Activated CD8-positive, alpha-beta memory T cell treated with anti-CD3 and anti-CD28 coated beads, Interleukin-2, amount 10 ng/mL, durations not matched to agents 7 days and 5 days (primary cell): ENCODE data around the gene ARL17A. TPM values are rescaled to one million over a fixed set of nuclear protein-coding genes. Genes with fewer than 3 reads are reported as not detected.
"Not testable (repeated sequence)": the region's sequence is repeated elsewhere in the genome, so short reads cannot be mapped to it uniquely, and the experiment has no call there.

Source experiments
- ATAC-seq: fragments of 150-1000 bp; cut with Tn5 transposase; one replicate; pipeline ENCODE4 v1.10.0; 2021; ENCODE audit warnings: moderate library complexity
- CTCF ChIA-PET: fragments of 350-600 bp; sonication (Branson Sonifier 250); formaldehyde crosslinking; loops from one replicate; lab custom pipeline; 2021; ENCODE audit warnings: antibody characterized with exemption; lab: Charles Lee
- DNase-seq: peaks from one replicate; pipeline ENCODE4 v3.0.0-alpha.2; 2020
- H3K27ac Mint-ChIP-seq: one replicate; pipeline ENCODE4 v1.8.0; 2021; ENCODE audit warnings: mild to moderate bottlenecking, mixed read lengths
- H3K27me3 Mint-ChIP-seq: one replicate; pipeline ENCODE4 v1.8.0; 2021; ENCODE audit warnings: mixed read lengths
- H3K36me3 Mint-ChIP-seq: one replicate; pipeline ENCODE4 v1.8.0; 2021; ENCODE audit warnings: mild to moderate bottlenecking, mixed read lengths
- H3K4me1 Mint-ChIP-seq: one replicate; pipeline ENCODE4 v1.8.0; 2021; ENCODE audit warnings: mixed read lengths
- H3K4me3 Mint-ChIP-seq: one replicate; pipeline ENCODE4 v1.8.0; 2021; ENCODE audit warnings: mild to moderate bottlenecking, moderate library complexity, mixed read lengths
- H3K9me3 Mint-ChIP-seq: one replicate; pipeline ENCODE4 v1.8.0; 2022; ENCODE audit warnings: low read depth, mixed read lengths
- total RNA-seq, 2 experiments: library from RNA; stranded (reverse); gene quantifications; one replicate each; pipeline ENCODE4 v1.2.3, GENCODE V29; 2021

The ARL17A gene
- total RNA-seq: 10 to 100 TPM; 16.8 to 19.9 TPM

- CTCF ChIA-PET, H3K36me3 Mint-ChIP-seq, H3K27me3 Mint-ChIP-seq, H3K4me1 Mint-ChIP-seq, H3K9me3 Mint-ChIP-seq: not testable (repeated sequence)
- ATAC-seq (peak; percentile 91), DNase-seq (peak; percentile 96)
- peak within 1 kb of the TSS; percentile 42 for H3K4me3 Mint-ChIP-seq
- H3K27ac Mint-ChIP-seq: peak within 1 kb of the TSS; percentile 46
Measured at GRCh38 chr17:46579083-46580075, at the start of gene ARL17A. Gene ARL17A (minus strand): TSS chr17:46579691. CDS start chr17:46576322, 3,369 bp downstream.

DNA sequence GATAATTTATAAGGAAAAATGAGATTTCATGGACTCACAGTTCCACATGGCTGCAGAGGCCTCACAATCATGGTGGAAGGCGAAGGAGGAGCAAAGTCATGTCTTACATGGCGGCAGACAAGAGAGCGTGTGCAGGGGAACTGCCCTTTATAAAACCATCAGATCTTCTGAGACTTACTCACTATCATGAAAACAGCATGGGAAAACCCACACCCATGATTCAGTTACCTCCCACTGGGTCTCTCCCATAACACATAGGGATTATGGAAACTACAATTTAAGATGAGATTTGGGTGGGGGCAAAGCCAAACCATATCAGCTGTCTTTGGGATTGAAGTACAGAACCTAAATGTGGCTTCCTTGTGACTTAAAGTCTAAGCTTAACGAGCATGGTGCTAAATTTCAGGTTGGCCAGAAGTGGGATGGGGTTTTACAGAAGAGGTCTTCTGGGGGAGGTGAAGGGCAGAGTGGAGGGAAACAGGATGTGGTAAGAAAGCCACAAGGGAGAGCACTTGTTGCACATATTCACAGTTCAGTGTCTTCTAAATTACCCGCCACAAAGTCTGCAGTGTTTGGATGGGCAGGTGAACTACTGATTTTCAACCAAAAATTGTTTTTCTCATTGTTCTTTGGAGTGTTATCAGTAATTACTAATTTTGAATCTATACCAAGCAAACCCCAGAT is 49.4 kb upstream of the ARL17A start:
- H3K27me3 Mint-ChIP-seq, CTCF ChIA-PET, H3K27ac Mint-ChIP-seq, H3K4me1 Mint-ChIP-seq, H3K9me3 Mint-ChIP-seq, DNase-seq, H3K4me3 Mint-ChIP-seq, H3K36me3 Mint-ChIP-seq: not testable (repeated sequence)
- peak; percentile 93 for ATAC-seq

GRCh38 chr17:46627452-46627851 is 48.0 kb upstream of the ARL17A start:
- H3K36me3 Mint-ChIP-seq, CTCF ChIA-PET, H3K4me3 Mint-ChIP-seq, H3K27ac Mint-ChIP-seq, DNase-seq, ATAC-seq, H3K27me3 Mint-ChIP-seq, H3K4me1 Mint-ChIP-seq, H3K9me3 Mint-ChIP-seq: not testable (repeated sequence)

DNA sequence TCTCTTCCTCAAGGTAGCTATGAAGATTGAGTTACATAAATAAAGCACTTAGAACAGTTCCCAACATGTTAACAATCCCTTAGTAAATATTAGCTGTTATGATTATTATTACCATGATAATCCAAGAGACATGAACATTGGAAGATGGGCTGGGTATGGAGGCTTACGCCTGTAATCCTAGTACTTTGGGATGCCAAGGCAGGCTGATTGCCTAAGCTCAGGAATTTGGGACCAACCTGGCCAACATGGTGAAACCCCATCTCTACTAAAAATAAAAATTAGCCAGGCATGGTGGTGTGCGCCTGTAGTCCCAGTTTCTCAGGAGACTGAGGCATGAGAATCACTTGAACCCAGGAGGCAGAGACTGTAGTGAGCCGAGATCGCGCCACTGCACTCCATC is 45.2 kb upstream of the ARL17A start:
- H3K27ac Mint-ChIP-seq, H3K4me1 Mint-ChIP-seq, ATAC-seq, H3K4me3 Mint-ChIP-seq, H3K27me3 Mint-ChIP-seq, H3K9me3 Mint-ChIP-seq, CTCF ChIA-PET, DNase-seq, H3K36me3 Mint-ChIP-seq: not testable (repeated sequence)

GRCh38 chr17:46623790-46624189 is 44.3 kb upstream of the ARL17A start:
- H3K27me3 Mint-ChIP-seq, H3K9me3 Mint-ChIP-seq, H3K4me1 Mint-ChIP-seq, H3K36me3 Mint-ChIP-seq, H3K27ac Mint-ChIP-seq, CTCF ChIA-PET, ATAC-seq, H3K4me3 Mint-ChIP-seq, DNase-seq: not testable (repeated sequence)

DNA sequence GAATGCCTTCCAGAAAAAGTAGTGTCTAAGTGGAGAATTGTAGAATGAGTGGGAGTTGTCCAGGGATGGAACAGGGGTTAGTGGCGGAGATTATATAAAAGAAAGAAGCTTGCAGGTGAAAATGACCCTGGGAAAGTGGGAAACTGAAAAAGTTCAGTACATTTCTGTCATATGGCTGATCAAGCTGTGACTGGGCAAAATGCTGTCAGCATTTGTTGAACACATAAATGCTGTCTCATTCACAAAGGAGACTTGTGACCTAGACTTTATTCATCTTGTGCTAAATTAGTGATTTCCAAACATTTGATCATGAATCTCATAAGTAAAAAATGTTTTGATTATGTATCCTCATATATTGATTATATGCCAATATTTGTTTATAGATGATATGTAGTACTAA is 39.5 kb upstream of the ARL17A start:
- H3K4me3 Mint-ChIP-seq, DNase-seq, CTCF ChIA-PET, H3K27ac Mint-ChIP-seq, H3K27me3 Mint-ChIP-seq, H3K9me3 Mint-ChIP-seq, H3K36me3 Mint-ChIP-seq, H3K4me1 Mint-ChIP-seq, ATAC-seq: not testable (repeated sequence)

DNA sequence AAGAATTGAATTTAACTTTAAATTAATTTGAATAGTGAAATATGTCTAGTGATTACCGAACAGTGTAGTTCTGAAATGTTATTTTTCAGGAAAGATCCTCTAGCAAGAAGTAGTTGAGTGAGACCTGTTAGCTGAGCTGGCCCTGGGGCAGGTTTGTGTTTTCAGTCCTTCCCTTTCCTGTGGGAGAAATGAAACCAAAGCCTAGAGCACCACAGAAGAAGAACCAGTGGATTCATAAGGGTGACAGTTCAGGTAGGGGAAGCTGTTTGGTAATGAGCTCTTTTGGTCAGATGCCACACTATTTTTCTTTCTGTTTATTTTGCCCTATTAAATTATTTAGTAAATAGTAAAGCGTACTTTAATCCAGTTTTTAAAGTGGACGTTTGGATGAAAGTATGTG is 37.6 kb upstream of the ARL17A start:
- H3K4me1 Mint-ChIP-seq, DNase-seq, H3K36me3 Mint-ChIP-seq, H3K4me3 Mint-ChIP-seq, H3K27me3 Mint-ChIP-seq, H3K27ac Mint-ChIP-seq, ATAC-seq, H3K9me3 Mint-ChIP-seq, CTCF ChIA-PET: not testable (repeated sequence)

DNA sequence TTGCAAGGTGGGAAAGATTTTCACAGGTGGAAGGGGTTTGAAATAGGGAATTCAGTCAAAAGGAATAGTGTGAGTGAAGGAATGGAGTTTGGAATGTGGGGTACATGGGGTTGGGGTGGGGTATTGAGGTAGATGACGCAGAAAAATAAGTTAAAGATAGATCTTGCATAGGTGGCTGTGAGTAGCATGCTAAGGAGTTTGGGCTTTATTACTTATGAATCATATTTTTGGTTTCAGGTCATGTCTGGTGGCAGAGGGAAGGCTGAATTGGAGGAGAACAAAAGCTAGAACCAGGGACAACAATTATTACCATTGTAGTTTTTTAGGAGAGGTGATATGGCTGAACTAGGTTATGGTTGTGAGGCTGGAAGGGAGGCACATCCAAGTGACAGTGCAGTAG is 34.4 kb upstream of the ARL17A start:
- H3K27me3 Mint-ChIP-seq, DNase-seq, H3K4me1 Mint-ChIP-seq, H3K36me3 Mint-ChIP-seq, H3K4me3 Mint-ChIP-seq, CTCF ChIA-PET, ATAC-seq, H3K9me3 Mint-ChIP-seq, H3K27ac Mint-ChIP-seq: not testable (repeated sequence)

GRCh38 chr17:46611304-46611703 is 31.8 kb upstream of the ARL17A start:
- H3K27me3 Mint-ChIP-seq, DNase-seq, H3K4me3 Mint-ChIP-seq, H3K27ac Mint-ChIP-seq, ATAC-seq, CTCF ChIA-PET, H3K36me3 Mint-ChIP-seq, H3K4me1 Mint-ChIP-seq, H3K9me3 Mint-ChIP-seq: not testable (repeated sequence)

DNA sequence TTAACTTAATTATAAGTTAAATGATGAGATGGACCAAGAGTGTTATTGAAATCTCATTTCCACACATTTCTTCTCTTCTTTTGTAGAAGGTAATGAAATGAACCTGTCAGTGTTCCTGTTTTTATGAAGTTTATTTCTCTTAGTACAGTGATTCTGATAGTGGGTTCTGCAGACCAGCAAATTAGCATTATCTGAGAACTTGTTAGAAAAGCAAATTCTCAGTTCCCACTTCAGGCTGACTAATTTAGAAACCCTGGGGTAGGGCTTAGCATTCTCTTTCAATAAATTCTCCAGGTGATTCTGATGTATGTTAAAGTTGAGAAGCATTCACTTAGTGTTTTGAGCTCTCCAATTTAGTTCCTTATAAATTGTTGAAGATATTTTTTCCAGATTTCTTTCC is 23.6 kb upstream of the ARL17A start:
- H3K4me3 Mint-ChIP-seq, H3K9me3 Mint-ChIP-seq, DNase-seq, CTCF ChIA-PET, H3K4me1 Mint-ChIP-seq, H3K36me3 Mint-ChIP-seq, H3K27ac Mint-ChIP-seq, H3K27me3 Mint-ChIP-seq: not testable (repeated sequence)
- peak; percentile 66 for ATAC-seq

DNA sequence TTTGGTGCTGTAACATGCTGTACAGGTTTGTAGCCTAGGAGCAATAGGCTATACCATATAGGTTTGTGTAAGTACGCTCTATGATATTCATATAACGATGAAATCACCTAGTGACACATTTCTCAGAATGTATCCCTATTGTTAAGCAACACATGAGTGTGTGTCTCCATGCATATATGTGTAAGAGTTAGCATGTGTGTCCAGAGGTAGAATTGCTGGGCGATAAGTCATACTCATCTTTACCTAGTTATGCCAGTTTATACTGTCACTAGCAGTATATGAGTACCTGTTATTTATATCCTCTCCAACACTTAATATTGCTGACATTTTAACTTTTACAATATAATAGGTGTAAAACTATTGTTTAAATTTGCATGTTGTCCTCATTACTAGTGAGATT is 21.3 kb upstream of the ARL17A start:
- H3K9me3 Mint-ChIP-seq, CTCF ChIA-PET, H3K4me1 Mint-ChIP-seq, H3K36me3 Mint-ChIP-seq, H3K4me3 Mint-ChIP-seq, ATAC-seq, DNase-seq, H3K27me3 Mint-ChIP-seq, H3K27ac Mint-ChIP-seq: not testable (repeated sequence)

GRCh38 chr17:46598344-46598931 is 18.9 kb upstream of the ARL17A start:
- H3K27ac Mint-ChIP-seq, H3K4me1 Mint-ChIP-seq, H3K4me3 Mint-ChIP-seq, H3K36me3 Mint-ChIP-seq, CTCF ChIA-PET, H3K9me3 Mint-ChIP-seq, DNase-seq, H3K27me3 Mint-ChIP-seq: not testable (repeated sequence)
- peak; percentile 91 for ATAC-seq

DNA sequence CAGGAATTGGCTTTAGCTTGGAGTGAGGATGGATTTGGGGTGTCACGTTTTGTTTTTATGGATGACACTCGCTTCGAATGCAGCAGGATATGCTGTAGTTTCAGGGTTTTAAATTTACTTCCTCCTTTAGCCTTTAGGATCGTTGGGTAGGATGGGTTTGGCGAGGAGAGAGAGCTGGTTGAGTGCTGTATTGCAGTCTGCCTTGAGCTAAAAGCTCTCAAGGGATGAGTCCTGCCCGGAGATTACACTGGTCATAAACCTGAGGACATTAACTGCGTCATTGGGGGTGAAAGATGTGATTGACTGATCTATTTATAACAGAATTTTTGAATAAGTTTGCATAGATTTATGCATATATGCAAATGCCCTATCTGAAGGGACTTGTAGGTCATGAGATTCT is 11.8 kb upstream of the ARL17A start:
- DNase-seq, H3K36me3 Mint-ChIP-seq, H3K27me3 Mint-ChIP-seq, H3K9me3 Mint-ChIP-seq, H3K27ac Mint-ChIP-seq, H3K4me1 Mint-ChIP-seq, CTCF ChIA-PET, H3K4me3 Mint-ChIP-seq: not testable (repeated sequence)
- ATAC-seq: peak; percentile 37
